ENCODE data around the gene CGB2. TPM values are rescaled to one million over a fixed set of nuclear protein-coding genes. Genes with fewer than 3 reads are reported as not detected.
"Not testable (repeated sequence)": the region's sequence is repeated elsewhere in the genome, so short reads cannot be mapped to it uniquely, and the experiment has no call there.

The CGB2 gene
- total RNA-seq, 1 experiment from 2014 or later, result 2.2 TPM

GRCh38 chr19:49038111-49038510, 6.4 kb downstream of the CGB2 start:
- DNase-seq (ENCODE audit: low read depth), result not testable (repeated sequence)

DNA sequence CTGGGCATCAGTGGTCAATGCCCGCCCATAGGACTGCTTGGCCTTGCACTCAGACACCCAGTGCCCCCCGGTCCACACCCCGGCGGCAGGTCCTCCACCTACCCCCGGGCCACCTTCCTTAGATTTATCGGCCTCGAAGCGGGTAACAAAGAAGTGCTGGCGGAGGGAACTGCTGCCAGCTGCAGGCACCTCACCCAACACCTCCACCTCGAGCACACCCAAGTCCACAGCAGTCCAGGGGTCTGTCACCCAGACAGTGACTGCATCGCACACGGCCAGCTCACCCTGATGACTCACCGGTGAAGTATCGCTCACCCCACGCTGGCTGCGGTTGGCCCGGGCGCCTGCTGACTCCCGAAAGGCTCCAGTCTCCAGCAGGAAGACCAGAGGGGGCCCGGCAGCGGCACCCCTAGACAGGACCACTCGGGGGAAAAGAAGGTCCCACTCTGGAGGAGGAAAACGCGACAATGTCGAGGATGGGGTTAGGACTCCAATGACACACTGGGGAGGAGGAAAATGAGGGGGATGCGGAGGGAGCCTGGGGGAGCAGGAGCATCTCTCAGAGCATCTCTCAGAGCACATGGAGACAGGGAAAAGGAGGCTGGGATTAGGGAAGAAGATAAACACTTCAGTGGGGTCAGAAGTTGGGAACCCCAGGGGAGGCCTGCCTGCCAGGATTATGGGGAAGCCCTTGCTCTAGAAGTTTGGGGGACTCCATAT, 7.0 kb downstream of the CGB2 start:
- DNase-seq (ENCODE audit: low read depth), result peak; percentile 97

DNA sequence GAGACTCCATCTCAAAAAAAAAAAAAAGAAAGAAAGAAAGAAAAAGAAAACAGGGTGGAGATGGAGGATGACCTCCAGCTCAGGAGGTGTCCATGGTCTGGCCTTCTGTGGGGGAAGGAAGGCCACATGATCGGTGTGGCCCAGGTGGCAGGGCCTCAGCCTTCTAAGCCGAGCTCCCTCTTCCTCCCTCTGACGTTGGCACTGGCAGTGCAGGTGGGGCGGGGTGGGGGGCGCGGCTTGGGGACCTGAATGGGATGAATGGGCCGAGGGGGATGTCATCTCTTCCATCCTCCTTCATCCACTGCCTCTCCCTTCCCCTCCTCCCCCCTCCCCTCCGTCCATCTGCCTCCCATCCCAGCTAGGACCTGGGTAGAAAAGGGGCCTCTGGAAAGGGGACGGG, 8.0 kb downstream of the CGB2 start:
- DNase-seq (ENCODE audit: low read depth), result not testable (repeated sequence)

DNA sequence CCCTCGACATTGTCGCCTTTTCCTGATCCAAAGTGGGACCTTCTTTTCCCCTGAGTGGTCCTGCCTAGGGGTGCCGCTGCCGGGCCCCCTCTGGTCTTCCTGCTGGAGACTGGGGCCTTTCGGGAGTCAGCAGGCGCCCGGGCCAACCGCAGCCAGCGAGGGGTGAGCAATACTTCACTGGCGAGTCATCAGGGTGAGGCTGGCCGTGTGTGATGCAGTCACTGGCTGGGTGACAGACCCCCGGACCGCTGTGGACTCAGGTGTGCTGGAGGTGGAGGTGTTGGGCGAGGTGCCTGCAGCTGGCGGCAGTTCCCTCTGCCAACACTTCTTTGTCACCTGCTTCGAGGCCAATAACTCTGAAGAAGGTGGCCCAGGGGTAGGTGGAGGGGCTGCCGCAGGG, 10.5 kb downstream of the CGB2 start:
- DNase-seq (ENCODE audit: low read depth), result peak; percentile 87

DNA sequence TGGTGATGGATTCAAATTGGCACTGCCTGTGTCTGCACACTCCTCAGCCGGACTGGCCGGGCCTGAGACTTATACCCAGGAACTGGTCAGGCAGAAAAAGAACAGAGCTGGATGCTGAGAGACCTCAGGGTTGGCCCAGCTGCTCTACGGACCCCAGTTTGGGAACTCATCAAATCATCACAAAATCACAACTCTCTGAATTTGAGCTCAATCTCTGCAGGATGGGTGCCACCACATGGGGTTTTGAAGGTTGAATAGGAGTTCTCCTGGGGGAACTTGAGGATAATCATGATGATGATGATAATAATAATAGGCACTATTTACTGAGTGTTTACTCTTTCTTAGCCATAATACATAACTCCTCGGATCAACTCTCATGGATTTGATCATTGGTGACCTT, 11.0 kb downstream of the CGB2 start:
- not testable (repeated sequence) for DNase-seq (ENCODE audit: low read depth)

DNA sequence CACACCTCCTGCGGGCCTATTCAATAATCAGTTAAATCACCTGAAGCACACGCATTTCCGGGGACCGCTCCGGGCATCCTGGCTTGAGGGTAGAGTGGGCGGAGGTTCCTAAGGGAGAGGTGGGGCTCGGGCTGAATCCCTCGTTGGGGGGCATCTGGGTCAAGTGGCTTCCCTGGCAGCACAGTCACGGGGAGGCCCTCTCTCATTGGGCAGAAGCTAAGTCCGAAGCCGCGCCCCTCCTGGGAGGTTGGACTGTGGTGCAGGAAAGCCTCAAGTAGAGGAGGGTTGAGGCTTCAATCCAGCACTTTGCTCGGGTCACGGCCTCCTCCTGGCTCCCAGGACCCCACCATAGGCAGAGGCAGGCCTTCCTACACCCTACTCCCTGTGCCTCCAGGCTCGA, 11.9 kb downstream of the CGB2 start, which contains the start of gene CGB5:
Gene CGB5 (plus strand): TSS at position 301 of the 400 bp plus-strand sequence. CDS start 362 bp downstream, outside the sequence.
- not testable (repeated sequence) for DNase-seq (ENCODE audit: low read depth)

DNA sequence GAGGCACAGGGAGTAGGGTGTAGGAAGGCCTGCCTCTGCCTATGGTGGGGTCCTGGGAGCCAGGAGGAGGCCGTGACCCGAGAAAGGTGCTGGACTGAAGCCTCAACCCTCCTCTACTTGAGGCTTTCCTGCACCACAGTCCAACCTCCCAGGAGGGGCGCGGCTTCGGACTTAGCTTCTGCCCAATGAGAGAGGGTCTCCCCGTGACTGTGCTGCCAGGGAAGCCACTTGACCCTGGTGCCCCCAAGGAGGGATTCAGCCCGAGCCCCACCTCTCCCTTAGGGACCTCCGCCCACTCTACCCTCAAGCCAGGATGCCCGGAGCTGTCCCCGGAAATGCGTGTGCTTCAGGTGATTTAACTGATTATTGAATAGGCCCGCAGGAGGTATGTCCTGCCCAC, 17.3 kb downstream of the CGB2 start, which contains the start of gene CGB8:
Gene CGB8 (minus strand): TSS at position 101 of the 400 bp plus-strand sequence. CDS start 372 bp downstream, outside the sequence.
- DNase-seq (ENCODE audit: low read depth), result not testable (repeated sequence)

DNA sequence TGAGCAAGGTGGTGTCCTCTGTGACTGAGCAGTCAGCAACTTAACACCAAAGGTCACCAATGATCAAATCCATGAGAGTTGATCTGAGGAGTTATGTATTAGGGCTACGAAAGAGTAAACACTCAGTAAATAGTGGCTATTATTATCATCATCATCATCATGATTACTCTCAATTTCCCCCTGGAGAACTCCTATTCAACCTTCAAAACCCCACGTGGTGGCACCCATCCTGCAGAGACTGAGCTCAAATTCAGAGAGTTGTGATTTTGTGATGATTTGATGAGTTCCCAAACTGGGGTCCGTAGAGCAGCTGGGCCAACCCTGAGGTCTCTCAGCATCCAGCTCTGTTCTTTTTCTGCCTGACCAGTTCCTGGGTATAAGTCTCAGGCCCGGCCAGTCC, 18.1 kb downstream of the CGB2 start:
- not testable (repeated sequence) for DNase-seq (ENCODE audit: low read depth)

GRCh38 chr19:49050376-49051033, 18.8 kb downstream of the CGB2 start:
- peak; percentile 93 for DNase-seq (ENCODE audit: low read depth)

GRCh38 chr19:49056101-49056901, 24.6 kb downstream of the CGB2 start:
- DNase-seq (ENCODE audit: low read depth), result peak; percentile 84

- DNase-seq (ENCODE audit: low read depth), result peak; percentile 34
Measured at GRCh38 chr19:49056902-49057596, 25.4 kb downstream of the CGB2 start.

- DNase-seq (ENCODE audit: low read depth), result peak; percentile 84
Measured at GRCh38 chr19:49057636-49058234, 26.0 kb downstream of the CGB2 start, which contains the start of gene CGB7. CGB7 (minus strand) TSS chr19:49057749; CDS start chr19:49055375, 2,374 bp downstream.

DNA sequence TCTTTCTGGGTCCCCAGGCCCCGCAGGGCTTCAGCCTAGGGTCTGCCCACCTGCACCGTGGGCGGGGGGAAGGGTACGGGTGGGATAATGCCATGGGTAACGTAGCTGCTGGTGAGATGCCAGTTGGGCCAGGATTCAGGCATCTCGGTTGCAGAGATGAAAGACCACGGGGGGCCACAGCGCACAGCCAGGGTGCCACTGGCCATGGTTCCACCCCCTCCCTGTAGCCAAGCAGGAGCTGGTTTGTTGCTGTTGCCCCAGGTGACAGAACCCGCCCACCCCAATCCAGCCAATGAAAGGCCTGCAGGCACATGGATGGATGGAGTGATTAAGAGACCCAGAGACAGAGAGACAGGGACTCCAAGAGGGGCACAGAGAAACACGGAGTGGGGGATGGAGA, 26.9 kb downstream of the CGB2 start:
- DNase-seq (ENCODE audit: low read depth), result peak; percentile 57

- DNase-seq (ENCODE audit: low read depth), result no peak
Measured at GRCh38 chr19:49059053-49059452, 27.4 kb downstream of the CGB2 start.

DNA sequence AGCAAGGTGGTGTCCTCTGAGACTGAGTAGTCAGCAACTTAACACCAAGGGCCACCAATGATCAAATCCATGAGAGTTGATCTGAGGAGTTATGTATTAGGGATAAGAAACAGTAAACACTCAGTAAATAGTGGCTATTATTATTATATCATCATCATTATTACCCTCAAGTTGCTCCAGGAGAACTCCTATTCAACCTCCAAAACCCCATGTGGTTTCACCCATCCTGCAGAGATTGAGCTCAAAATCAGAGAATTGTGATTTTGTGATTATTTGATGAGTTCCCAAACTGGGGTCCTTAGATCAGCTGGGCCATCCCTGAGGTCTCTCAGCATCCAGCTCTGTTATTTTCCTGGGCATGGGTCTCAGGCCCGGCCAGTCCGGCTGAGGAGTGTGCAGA, 29.3 kb downstream of the CGB2 start:
- DNase-seq (ENCODE audit: low read depth), result no peak

DNA sequence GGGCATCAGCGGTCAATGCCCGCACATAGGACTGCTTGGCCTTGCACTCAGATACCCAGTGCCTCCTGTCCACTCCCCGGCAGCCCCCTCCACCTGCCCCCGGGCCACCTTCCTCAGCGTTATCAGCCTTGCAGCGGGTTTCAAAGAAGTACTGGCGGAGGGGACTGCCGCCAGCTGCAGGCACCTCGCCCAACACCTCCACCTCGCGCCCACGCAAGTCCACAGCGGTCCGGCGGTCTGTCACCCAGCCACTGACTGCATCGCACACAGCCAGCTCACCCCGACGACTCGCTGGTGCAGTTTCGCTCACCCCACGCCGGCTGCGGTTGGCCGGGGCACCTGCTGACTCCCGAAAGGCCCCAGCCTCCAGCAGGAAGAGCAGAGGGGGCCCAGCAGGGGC, 29.8 kb downstream of the CGB2 start:
- no peak for DNase-seq (ENCODE audit: low read depth)

DNA sequence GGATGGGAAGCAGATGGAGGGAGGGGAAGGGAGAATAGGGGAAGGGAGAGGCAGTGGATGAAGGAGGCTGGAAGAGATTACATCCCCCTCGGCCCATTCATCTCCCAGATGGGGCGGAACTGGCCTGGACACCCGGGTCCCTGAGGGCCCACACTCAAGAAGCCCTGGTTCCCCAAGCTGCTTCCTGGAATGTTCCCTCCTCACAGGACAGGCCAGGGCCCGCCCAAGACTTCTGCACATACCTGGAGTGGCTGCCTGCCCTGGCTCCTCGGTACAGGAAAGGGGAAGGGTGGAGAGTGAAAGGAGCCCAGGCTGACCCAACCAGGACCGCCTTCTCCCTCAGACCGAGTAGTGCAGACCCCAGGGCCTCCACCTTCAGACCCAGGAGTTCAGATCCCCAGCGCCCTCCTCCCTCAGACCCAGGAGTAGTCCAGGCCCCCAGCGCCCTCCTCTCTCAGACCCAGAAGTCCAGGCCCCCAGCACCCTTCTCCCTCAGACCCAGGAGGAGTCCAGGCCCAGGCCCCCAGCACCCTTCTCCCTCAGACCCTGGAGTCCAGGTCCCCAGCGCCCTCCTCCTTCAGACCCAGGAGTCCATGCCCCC, 32.4 kb downstream of the CGB2 start:
- no peak for DNase-seq (ENCODE audit: low read depth)

DNA sequence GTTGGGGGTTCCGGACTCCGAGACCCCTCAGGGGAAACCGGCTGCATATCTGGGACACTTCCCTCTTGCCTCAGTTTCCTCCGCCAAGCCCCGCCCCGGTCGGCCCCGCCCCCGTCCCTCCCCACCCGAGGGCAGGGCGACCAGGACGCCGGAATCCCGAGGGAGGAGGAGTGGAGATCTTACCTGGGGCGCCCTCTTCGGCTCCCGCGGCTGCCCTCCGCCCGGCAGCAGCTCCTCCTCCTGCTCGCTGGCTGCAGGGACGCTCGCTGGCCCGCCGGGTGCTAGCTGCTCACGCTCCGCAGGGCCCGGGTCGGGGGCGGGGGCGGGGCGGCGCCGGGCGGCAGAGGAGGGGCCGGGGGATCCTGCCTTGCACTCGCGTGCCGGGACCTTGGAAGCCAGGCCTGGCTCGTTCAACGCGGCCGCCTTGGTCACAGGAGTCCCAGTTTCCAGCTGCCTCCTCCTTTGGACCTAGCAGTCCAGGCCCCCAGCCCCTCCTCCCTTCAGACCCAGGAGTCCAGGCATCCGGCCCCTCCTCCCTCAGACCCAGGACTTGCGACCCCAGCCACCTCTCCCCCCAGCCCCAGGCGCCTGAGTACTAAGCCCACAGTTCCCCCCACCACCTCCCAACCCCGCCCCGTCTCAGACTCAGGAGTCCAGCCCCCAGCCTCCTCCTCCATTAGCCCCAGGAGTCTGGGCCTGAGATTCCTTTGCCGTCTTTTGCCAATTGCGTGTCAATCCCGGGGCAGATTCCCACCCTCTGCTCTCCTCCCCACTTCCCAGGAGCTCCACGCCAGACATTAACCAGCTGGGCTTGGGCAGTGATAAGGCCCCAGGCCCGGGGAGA, 33.3 kb downstream of the CGB2 start, which contains the start of gene NTF4:
Gene NTF4 (minus strand): TSS at position 51 of the 844 bp plus-strand sequence. CDS start 2,821 bp downstream, outside the sequence.
- DNase-seq (ENCODE audit: low read depth), result peak; percentile 44

- DNase-seq (ENCODE audit: low read depth), result no peak
Measured at GRCh38 chr19:49065905-49066512, 34.3 kb downstream of the CGB2 start.

Measured in Daoy (cell line).